Loucy (cell line): Measurements from ENCODE around the gene LLGL2.

Experiments
- H2AFZ ChIP-seq: fragments of 200-600 bp; sonication (generic); 2 replicates; pipeline ENCODE4 v1.6.0; 2016; ENCODE audit warnings: antibody characterized with exemption, mild to moderate bottlenecking, low read length, moderate library complexity
- H3F3A ChIP-seq: fragments of 200-600 bp; 2 replicates; pipeline ENCODE4 v1.6.0; 2016; ENCODE audit warnings: antibody characterized with exemption, low read depth, mild to moderate bottlenecking
- H3K27me3 ChIP-seq: fragments of 200-600 bp; sonication (generic); 2 replicates; pipeline ENCODE4 v1.6.1; 2014; ENCODE audit warnings: low read length, mild to moderate bottlenecking; ENCODE audit not compliant: insufficient read depth, poor library complexity, severe bottlenecking
- H3K36me3 ChIP-seq: fragments of 200-600 bp; sonication (generic); 2 replicates; pipeline ENCODE4 v1.6.1; 2016; ENCODE audit warnings: low read length; ENCODE audit not compliant: insufficient read depth
- H3K4me1 ChIP-seq: fragments of 200-600 bp; sonication (generic); 2 replicates; pipeline ENCODE4 v1.5.1; 2014; ENCODE audit warnings: low read length, mild to moderate bottlenecking; ENCODE audit not compliant: insufficient read depth, poor library complexity, severe bottlenecking
- H3K4me2 ChIP-seq: fragments of 200-600 bp; sonication (generic); 2 replicates; pipeline ENCODE4 v1.6.0; 2014; ENCODE audit warnings: antibody characterized with exemption, low read length, low read depth, mild to moderate bottlenecking; ENCODE audit not compliant: poor library complexity, severe bottlenecking
- H3K4me3 ChIP-seq: fragments of 200-600 bp; sonication (generic); 2 replicates; pipeline ENCODE4 v1.5.1; 2014; ENCODE audit warnings: low read length, mild to moderate bottlenecking, mixed read lengths; ENCODE audit not compliant: poor library complexity, severe bottlenecking
- H3K79me2 ChIP-seq: fragments of 200-600 bp; sonication (generic); 2 replicates; pipeline ENCODE4 v1.6.1; 2014; ENCODE audit warnings: low read length; ENCODE audit not compliant: insufficient read depth
- H3K9ac ChIP-seq: fragments of 200-600 bp; sonication (generic); 2 replicates; pipeline ENCODE4 v1.6.0; 2014; ENCODE audit warnings: mild to moderate bottlenecking, low read depth, low read length, moderate library complexity; ENCODE audit not compliant: poor library complexity, severe bottlenecking
- H3K9me2 ChIP-seq: fragments of 200-600 bp; sonication (generic); replicated peaks from 2 replicates; pipeline ENCODE4 v1.6.1; 2016; ENCODE audit warnings: low read depth, low read length, mixed read lengths
- H3K9me3 ChIP-seq: fragments of 200-600 bp; sonication (generic); 2 replicates; pipeline ENCODE4 v1.6.1; 2014; ENCODE audit warnings: mild to moderate bottlenecking, antibody characterized with exemption, low read length, low read depth; ENCODE audit not compliant: insufficient read depth
- H4K20me1 ChIP-seq: fragments of 200-600 bp; sonication (generic); 2 replicates; pipeline ENCODE4 v1.6.0; 2014; ENCODE audit warnings: antibody characterized with exemption, low read length, mild to moderate bottlenecking; ENCODE audit not compliant: insufficient read depth, poor library complexity, severe bottlenecking
- EZH2phosphoT487 ChIP-seq: fragments of 200-600 bp; IDR thresholded peaks from 2 replicates; pipeline ENCODE4 v1.6.1; 2018; ENCODE audit warnings: antibody characterized with exemption, mild to moderate bottlenecking, moderate library complexity, borderline replicate concordance
- TF ChIP-seq, protein P1 (sequence below): fragments of 200-600 bp; sonication (generic); conservative IDR thresholded peaks from 2 replicates; pipeline ENCODE4 v1.5.1; 2014; ENCODE audit warnings: mild to moderate bottlenecking, antibody characterized with exemption, low read length

The LLGL2 gene

DNA sequence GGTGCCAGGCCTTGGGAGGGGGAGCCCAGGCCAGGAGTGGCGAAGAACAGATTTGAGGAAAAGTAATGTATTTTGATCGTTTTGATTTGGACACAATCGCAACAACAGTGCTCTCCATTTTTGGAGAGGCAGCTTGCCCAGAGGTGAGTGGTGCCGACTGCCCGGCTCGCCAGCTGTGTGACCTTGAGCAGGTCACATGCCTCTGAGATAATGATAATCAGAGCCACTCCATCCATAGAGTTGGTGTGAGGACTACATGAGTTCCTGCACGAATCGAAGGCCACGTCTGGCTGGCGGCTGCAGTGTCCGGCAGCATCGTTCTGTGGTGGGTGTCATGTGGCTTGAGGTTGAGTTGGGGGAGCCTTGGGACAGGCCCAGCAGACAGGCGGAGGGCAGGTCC is 20.7 kb downstream of the LLGL2 start:
- H3K27me3 ChIP-seq = no peaks in the 10 kb centered on the region
- H3K36me3 ChIP-seq = no peaks in the 10 kb centered on the region
- H2AFZ ChIP-seq = no peak overlapping the region
- TF ChIP-seq, protein P1, sequence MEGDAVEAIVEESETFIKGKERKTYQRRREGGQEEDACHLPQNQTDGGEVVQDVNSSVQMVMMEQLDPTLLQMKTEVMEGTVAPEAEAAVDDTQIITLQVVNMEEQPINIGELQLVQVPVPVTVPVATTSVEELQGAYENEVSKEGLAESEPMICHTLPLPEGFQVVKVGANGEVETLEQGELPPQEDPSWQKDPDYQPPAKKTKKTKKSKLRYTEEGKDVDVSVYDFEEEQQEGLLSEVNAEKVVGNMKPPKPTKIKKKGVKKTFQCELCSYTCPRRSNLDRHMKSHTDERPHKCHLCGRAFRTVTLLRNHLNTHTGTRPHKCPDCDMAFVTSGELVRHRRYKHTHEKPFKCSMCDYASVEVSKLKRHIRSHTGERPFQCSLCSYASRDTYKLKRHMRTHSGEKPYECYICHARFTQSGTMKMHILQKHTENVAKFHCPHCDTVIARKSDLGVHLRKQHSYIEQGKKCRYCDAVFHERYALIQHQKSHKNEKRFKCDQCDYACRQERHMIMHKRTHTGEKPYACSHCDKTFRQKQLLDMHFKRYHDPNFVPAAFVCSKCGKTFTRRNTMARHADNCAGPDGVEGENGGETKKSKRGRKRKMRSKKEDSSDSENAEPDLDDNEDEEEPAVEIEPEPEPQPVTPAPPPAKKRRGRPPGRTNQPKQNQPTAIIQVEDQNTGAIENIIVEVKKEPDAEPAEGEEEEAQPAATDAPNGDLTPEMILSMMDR = no peak
- TF ChIP-seq EZH2phosphoT487 = no peak
- H3F3A ChIP-seq = no peaks in the 10 kb centered on the region
- H3K9me3 ChIP-seq = no peaks in the 10 kb centered on the region
- no peaks in the 10 kb centered on the region for H3K4me1 ChIP-seq
- H3K9ac ChIP-seq = no peak overlapping the region
- no peaks in the 10 kb centered on the region for H3K79me2 ChIP-seq
- no peaks in the 10 kb centered on the region for H4K20me1 ChIP-seq
- H3K4me2 ChIP-seq = no peak overlapping the region
- H3K4me3 ChIP-seq = no peak overlapping the region
- no peaks in the 10 kb centered on the region for H3K9me2 ChIP-seq

DNA sequence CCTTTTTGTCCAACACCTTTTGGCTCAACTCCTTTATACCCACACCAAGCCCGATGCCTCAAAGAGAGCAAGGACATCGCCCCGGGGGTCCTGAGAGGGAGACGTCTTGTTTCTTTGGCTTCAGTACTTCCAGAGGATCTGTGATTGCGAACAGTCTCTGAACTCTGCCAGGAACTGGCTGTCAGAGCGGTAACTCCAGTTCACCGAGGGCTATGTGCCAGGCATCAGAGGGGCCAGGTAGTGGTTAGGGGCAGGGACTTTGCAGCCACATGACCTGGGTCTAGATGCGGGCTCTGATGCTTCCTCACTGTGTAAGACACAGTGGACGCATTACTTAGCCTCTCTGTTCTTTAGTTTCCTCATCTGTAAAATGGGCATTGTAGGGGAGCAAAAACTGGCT is 21.6 kb downstream of the LLGL2 start:
- H3K27me3 ChIP-seq = no peaks in the 10 kb centered on the region
- no peaks in the 10 kb centered on the region for H3K9me3 ChIP-seq
- no peak overlapping the region for H2AFZ ChIP-seq
- TF ChIP-seq, protein P1 = no peak
- no peak for TF ChIP-seq EZH2phosphoT487
- no peak overlapping the region for H3K9ac ChIP-seq
- no peaks in the 10 kb centered on the region for H3K4me1 ChIP-seq
- H3K4me3 ChIP-seq = no peak overlapping the region
- H3K4me2 ChIP-seq = no peak overlapping the region
- H3K36me3 ChIP-seq = no peaks in the 10 kb centered on the region
- no peaks in the 10 kb centered on the region for H3F3A ChIP-seq
- H3K9me2 ChIP-seq = no peaks in the 10 kb centered on the region
- no peaks in the 10 kb centered on the region for H4K20me1 ChIP-seq
- H3K79me2 ChIP-seq = no peaks in the 10 kb centered on the region

DNA sequence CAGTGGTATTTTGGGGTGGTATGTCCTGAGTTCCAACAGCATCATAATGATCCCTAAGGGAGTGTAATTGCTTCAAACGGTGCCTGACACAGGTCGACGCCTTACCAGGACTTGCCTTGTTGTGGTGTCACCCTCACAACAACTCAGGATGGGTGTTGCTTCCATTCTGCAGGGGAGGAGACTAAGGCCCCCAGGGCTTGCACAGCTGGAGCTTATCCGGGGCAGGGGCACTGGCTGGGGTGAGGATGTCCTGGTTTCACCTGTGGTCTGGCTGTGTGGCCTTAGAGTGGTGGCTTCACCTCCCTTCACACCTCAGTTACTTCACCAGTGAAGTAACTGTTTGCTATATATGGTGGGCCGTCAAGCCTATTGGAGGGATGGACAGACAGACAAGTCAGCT is 23.3 kb downstream of the LLGL2 start:
- no peak for TF ChIP-seq EZH2phosphoT487
- TF ChIP-seq, protein P1 = no peak
- Histone ChIP-seq H2AFZ (no peak overlapping the region), H3K4me2 (no peak overlapping the region), H3F3A (no peaks in the 10 kb centered on the region), H3K27me3 (no peaks in the 10 kb centered on the region), H4K20me1 (no peaks in the 10 kb centered on the region), H3K4me1 (no peaks in the 10 kb centered on the region), H3K9me3 (no peaks in the 10 kb centered on the region), H3K36me3 (no peaks in the 10 kb centered on the region), H3K9ac (no peak overlapping the region), H3K79me2 (no peaks in the 10 kb centered on the region), H3K4me3 (no peak overlapping the region), H3K9me2 (no peaks in the 10 kb centered on the region)
